ENCODE results near the gene ARHGAP6. TPM values are rescaled to one million over a fixed set of nuclear protein-coding genes. Genes with fewer than 3 reads are reported as not detected.

Gene ARHGAP6
- total and polyA plus RNA-seq, 2 of the 4 experiments (the other 2 are of a cell fraction), result 1.4 to 1.8 TPM

GRCh38 chrX:11269006-11269405, 396.7 kb downstream of the ARHGAP6 start:
- Histone ChIP-seq H3K4me1 (ENCODE audit: control insufficient read depth, insufficient read depth, low read length) (no peaks in the 10 kb centered on the region; the same call in 1 of the 2 replicates), H3K27me3 (ENCODE audit: control insufficient read depth, insufficient read depth, low read length) (no peaks in the 10 kb centered on the region), H2BK5ac (ENCODE audit: low read depth, low read length, poor library complexity, severe bottlenecking) (no peak overlapping the region), H4K20me1 (ENCODE audit: insufficient read depth, low read length) (no peaks in the 10 kb centered on the region), H2BK20ac (ENCODE audit: low read depth, low read length) (no peak overlapping the region), H4K5ac (ENCODE audit: low read depth, low read length) (no peak overlapping the region), H3K9me1 (ENCODE audit: insufficient read depth, low read length) (no peaks in the 10 kb centered on the region), H3K56ac (ENCODE audit: extremely low read depth, insufficient read depth, low read length) (no peak overlapping the region), H3K27ac (ENCODE audit: insufficient read depth, low read length) (no peak overlapping the region), H3K4me2 (ENCODE audit: low read depth, low read length) (no peak overlapping the region), H3K4me3 (ENCODE audit: insufficient read depth, low read depth, low read length) (no peak overlapping the region), H3K14ac (replicated peaks; ENCODE audit: low read depth, low read length) (no peak overlapping the region), H4K91ac (ENCODE audit: insufficient read depth, low read depth, low read length) (no peak overlapping the region), H2BK120ac (ENCODE audit: low read depth, low read length) (no peak overlapping the region), H3K36me3 (ENCODE audit: control insufficient read depth, insufficient read depth, low read length) (no peaks in the 10 kb centered on the region), H3K23ac (ENCODE audit: low read depth, low read length) (no peak overlapping the region), H2AK9ac (replicated peaks; ENCODE audit: low read depth, low read length, poor library complexity) (no peak overlapping the region), H3K9ac (ENCODE audit: low read depth, low read length) (no peak overlapping the region), H3K9me3 (ENCODE audit: control insufficient read depth, insufficient read depth, low read length) (no peaks in the 10 kb centered on the region), H2AK5ac (ENCODE audit: low read depth, low read length) (no peak overlapping the region), H2AFZ (replicated peaks; ENCODE audit: low read length, poor library complexity) (no peak overlapping the region), H3K18ac (ENCODE audit: low read depth, low read length) (no peak overlapping the region), H2BK15ac (ENCODE audit: low read depth, low read length) (no peak overlapping the region), H3K79me1 (ENCODE audit: low read depth in 1 of 2, low read length in 2 of 2) (no peaks in the 10 kb centered on the region), H3K4ac (ENCODE audit: low read depth, low read length) (no peak overlapping the region), H4K8ac (ENCODE audit: low read depth in 2 of 2, low read length in 2 of 2) (no peak overlapping the region)
- BruUV-seq (replicated peaks), result no TSS peak
- ATAC-seq (ENCODE audit: low read depth) (no peak), DNase-seq (no peak)
- WGBS, 2 experiments (ENCODE audit: extremely low coverage in 2 of 2, insufficient read length in 1 of 2), result no CpG with 5 or more reads among the region's 3 CpGs
- no peak for TF ChIP-seq POLR2A (IDR thresholded peaks at IDR 0.05; ENCODE audit: low read depth, low read length)
- no peak for TF ChIP-seq RFX5 (IDR thresholded peaks at IDR 0.05; ENCODE audit: low read depth, low read length)
- TF ChIP-seq SMC3 (IDR thresholded peaks at IDR 0.05; ENCODE audit: low read depth, low read length), result no peak
- TF ChIP-seq NFE2L2 (IDR thresholded peaks at IDR 0.05; ENCODE audit: low read depth, low read length), result no peak
- no peak for TF ChIP-seq BHLHE40 (IDR thresholded peaks at IDR 0.05; ENCODE audit: low read depth, low read length)
- TF ChIP-seq MXI1 (IDR thresholded peaks at IDR 0.05; ENCODE audit: borderline replicate concordance, low read depth, low read length), result no peak
- no peak for TF ChIP-seq CHD1 (IDR thresholded peaks at IDR 0.05; ENCODE audit: low read depth, low read length)
- no peak for TF ChIP-seq FOS (IDR thresholded peaks at IDR 0.05; ENCODE audit: low read depth, low read length)
- TF ChIP-seq RCOR1 (IDR thresholded peaks at IDR 0.05; ENCODE audit: insufficient replicate concordance, low read length), result no peak
- TF ChIP-seq MAFK (IDR thresholded peaks at IDR 0.05; ENCODE audit: low read depth, low read length), result no peak
- intact Hi-C loops (cut with micrococcal nuclease) (no loop called here), dilution Hi-C loops (cut with HindIII; ENCODE audit: low sequenced_read_pairs, unreplicated experiment) (no loop called here), in situ Hi-C loops (cut with MboI; ENCODE audit: low sequenced_read_pairs) (no loop called here)
- ChIA-PET POLR2A (ENCODE audit: unreplicated experiment) (no interaction called here), CTCF (no interaction called here)
